HepG2 (cell line): ENCODE measurements around the gene THUMPD2.

Experiments used
- CTCF ChIP-seq: sonication (generic); formaldehyde crosslinking; IDR thresholded peaks from 2 replicates; pipeline ENCODE4 v1.5.0; 2020; ENCODE audit warnings: mild to moderate bottlenecking, missing genetic modification reagents, moderate library complexity
- FOXJ3 ChIP-seq: sonication (generic); formaldehyde crosslinking; IDR thresholded peaks from 2 replicates; pipeline ENCODE4 v1.4.0; 2020; ENCODE audit warnings: missing genetic modification reagents, mild to moderate bottlenecking, borderline replicate concordance
- IRF2 ChIP-seq: IDR thresholded peaks from 2 replicates; pipeline ENCODE4 v1.6.1; 2018; ENCODE audit warnings: missing genetic modification reagents, missing compliant biosample characterization
- MYC ChIP-seq: sonication (generic); formaldehyde crosslinking; IDR thresholded peaks from 2 replicates; pipeline ENCODE4 v1.9.0; 2021; ENCODE audit warnings: missing genetic modification reagents, borderline replicate concordance
- SP5 ChIP-seq: IDR thresholded peaks from 2 replicates; pipeline ENCODE4 v1.6.1; 2016; ENCODE audit warnings: low read depth, borderline replicate concordance
- ZBTB44 ChIP-seq: sonication (generic); formaldehyde crosslinking; IDR thresholded peaks from 2 replicates; pipeline ENCODE4 v1.4.0; 2020; ENCODE audit warnings: missing genetic modification reagents
- ZNF550 ChIP-seq: sonication (generic); formaldehyde crosslinking; IDR thresholded peaks from 2 replicates; pipeline ENCODE4 v1.4.0; 2020; ENCODE audit warnings: mild to moderate bottlenecking, missing genetic modification reagents, borderline replicate concordance
- ZNF614 ChIP-seq: IDR thresholded peaks from 2 replicates; pipeline ENCODE4 v1.6.1; 2018; ENCODE audit warnings: missing biosample characterization, missing genetic modification reagents, inconsistent platforms, borderline replicate concordance
- ZNF672 ChIP-seq: sonication (generic); formaldehyde crosslinking; IDR thresholded peaks from 2 replicates; pipeline ENCODE4 v1.8.1; 2022; ENCODE audit warnings: missing genetic modification reagents
- ZNF878 ChIP-seq: sonication (generic); formaldehyde crosslinking; IDR thresholded peaks from 2 replicates; pipeline ENCODE4 v1.8.1; 2023; ENCODE audit warnings: mild to moderate bottlenecking, missing genetic modification reagents, moderate library complexity

GRCh38 chr2:39757156-39757555, 21.9 kb downstream of the THUMPD2 start:
- TF ChIP-seq ZNF550: no peak
- no peak for TF ChIP-seq ZNF614 (CRISPR knock-in tag)
- no peak for TF ChIP-seq CTCF
- TF ChIP-seq SP5 (CRISPR knock-in tag): no peak
- TF ChIP-seq IRF2 (CRISPR knock-in tag): no peak
- no peak for TF ChIP-seq FOXJ3 (CRISPR knock-in tag)
- TF ChIP-seq MYC (CRISPR knock-in tag): no peak
- no peak for TF ChIP-seq ZNF672 (CRISPR knock-in tag)
- TF ChIP-seq ZNF878: no peak
- no peak for TF ChIP-seq ZBTB44
